ENCODE measurements around the gene PEX11G.

PEX11G gene

GRCh38 chr19:7428651-7429113, 60.2 kb downstream of the PEX11G start:
- DNase-seq (ENCODE audit: low spot score) = no peak

- no peak for DNase-seq (ENCODE audit: low spot score)
These were observed 60.9 kb downstream of the PEX11G start for GRCh38 chr19:7427944-7428343.

- no peak for DNase-seq (ENCODE audit: low spot score)
These were observed 61.8 kb downstream of the PEX11G start for GRCh38 chr19:7426986-7427385.

Measured in germinal center (tissue), 1 donor.